ENCODE results near the gene PTPN7.

Gene PTPN7

DNA sequence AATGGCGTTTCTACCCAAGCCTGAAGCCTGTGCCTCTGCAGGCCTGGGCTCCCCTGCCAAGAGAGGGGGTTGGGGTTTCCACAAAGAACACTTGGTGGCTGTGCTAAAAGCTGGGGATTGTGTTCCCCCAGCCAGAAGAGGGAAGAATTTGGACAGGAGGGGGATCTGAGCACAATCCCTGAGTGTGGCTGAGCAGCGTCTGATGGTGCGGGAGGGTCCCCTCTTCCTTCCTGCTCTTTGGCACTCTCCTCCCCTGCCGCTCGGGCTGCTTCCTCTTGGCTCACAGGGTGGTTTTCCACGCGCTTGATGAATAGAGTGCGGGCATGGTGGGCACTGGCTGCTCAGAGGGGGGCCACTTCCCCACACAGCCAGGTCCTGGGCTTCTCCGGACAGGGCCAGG is 34.0 kb downstream of the PTPN7 start:
- Histone ChIP-seq H3K4me1 (no peaks in the 10 kb centered on the region; the same call in 1 of the 2 replicates), H3K27me3 (no peaks in the 10 kb centered on the region), H3K36me3 (no peaks in the 10 kb centered on the region), H3K4me3 (ENCODE audit: low read depth, low read length) (no peak overlapping the region), H3K9me3 (no peaks in the 10 kb centered on the region)
- no peak for DNase-seq
- TF ChIP-seq, protein P1, sequence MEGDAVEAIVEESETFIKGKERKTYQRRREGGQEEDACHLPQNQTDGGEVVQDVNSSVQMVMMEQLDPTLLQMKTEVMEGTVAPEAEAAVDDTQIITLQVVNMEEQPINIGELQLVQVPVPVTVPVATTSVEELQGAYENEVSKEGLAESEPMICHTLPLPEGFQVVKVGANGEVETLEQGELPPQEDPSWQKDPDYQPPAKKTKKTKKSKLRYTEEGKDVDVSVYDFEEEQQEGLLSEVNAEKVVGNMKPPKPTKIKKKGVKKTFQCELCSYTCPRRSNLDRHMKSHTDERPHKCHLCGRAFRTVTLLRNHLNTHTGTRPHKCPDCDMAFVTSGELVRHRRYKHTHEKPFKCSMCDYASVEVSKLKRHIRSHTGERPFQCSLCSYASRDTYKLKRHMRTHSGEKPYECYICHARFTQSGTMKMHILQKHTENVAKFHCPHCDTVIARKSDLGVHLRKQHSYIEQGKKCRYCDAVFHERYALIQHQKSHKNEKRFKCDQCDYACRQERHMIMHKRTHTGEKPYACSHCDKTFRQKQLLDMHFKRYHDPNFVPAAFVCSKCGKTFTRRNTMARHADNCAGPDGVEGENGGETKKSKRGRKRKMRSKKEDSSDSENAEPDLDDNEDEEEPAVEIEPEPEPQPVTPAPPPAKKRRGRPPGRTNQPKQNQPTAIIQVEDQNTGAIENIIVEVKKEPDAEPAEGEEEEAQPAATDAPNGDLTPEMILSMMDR (IDR thresholded peaks at IDR 0.05; ENCODE audit: low read depth, low read length): no peak

DNA sequence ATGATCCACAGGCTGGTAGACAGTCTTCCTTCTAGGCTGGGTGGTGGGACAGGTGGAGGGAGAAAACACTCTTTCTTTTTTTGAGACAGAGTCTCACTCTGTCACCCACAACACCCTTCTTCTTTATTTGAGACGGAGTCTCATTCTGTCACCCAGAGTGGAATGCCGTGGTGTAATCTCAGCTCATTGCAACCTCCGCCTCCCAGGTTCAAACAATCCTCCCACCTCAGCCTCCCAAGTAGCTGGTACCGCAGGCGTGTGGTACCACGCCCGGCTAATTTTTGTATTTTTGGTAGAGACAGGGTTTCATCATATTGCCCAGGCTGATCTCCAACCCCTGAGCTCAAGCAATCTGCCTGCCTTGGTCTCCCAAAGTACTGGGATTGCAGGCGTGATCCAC is 34.8 kb downstream of the PTPN7 start:
- Histone ChIP-seq H3K9me3 (no peaks in the 10 kb centered on the region), H3K4me3 (ENCODE audit: low read depth, low read length) (no peak overlapping the region), H3K27me3 (no peaks in the 10 kb centered on the region), H3K4me1 (no peaks in the 10 kb centered on the region; the same call in 1 of the 2 replicates), H3K36me3 (no peaks in the 10 kb centered on the region)
- TF ChIP-seq, protein P1 (IDR thresholded peaks at IDR 0.05; ENCODE audit: low read depth, low read length): no peak
- DNase-seq: no peak

GRCh38 chr1:202124142-202124541 is 36.3 kb downstream of the PTPN7 start:
- Histone ChIP-seq H3K4me1 (no peaks in the 10 kb centered on the region; the same call in 1 of the 2 replicates), H3K36me3 (no peaks in the 10 kb centered on the region), H3K4me3 (ENCODE audit: low read depth, low read length) (no peak overlapping the region), H3K27me3 (no peaks in the 10 kb centered on the region), H3K9me3 (no peaks in the 10 kb centered on the region)
- TF ChIP-seq, protein P1 (IDR thresholded peaks at IDR 0.05; ENCODE audit: low read depth, low read length): no peak
- no peak for DNase-seq

- Histone ChIP-seq H3K4me3 (ENCODE audit: low read depth, low read length) (no peak overlapping the region), H3K9me3 (no peaks in the 10 kb centered on the region), H3K27me3 (no peaks in the 10 kb centered on the region), H3K36me3 (no peaks in the 10 kb centered on the region), H3K4me1 (no peaks in the 10 kb centered on the region; the same call in 1 of the 2 replicates)
- TF ChIP-seq, protein P1 (IDR thresholded peaks at IDR 0.05; ENCODE audit: low read depth, low read length): no peak
- no peak for DNase-seq
Observed at GRCh38 chr1:202123336-202123813, 37.0 kb downstream of the PTPN7 start.

- TF ChIP-seq, protein P1 (IDR thresholded peaks at IDR 0.05; ENCODE audit: low read depth, low read length): peak; percentile 56
- no peaks in the 10 kb centered on the region for H3K36me3 ChIP-seq
- no peaks in the 10 kb centered on the region for H3K27me3 ChIP-seq
- H3K4me3 ChIP-seq (ENCODE audit: low read depth, low read length): no peak within 1 kb of the TSS
- no peaks in the 10 kb centered on the region for H3K9me3 ChIP-seq
- DNase-seq: peak; percentile 80
- no peaks in the 10 kb centered on the region; the same call in 1 of the 2 replicates for H3K4me1 ChIP-seq
Observed at GRCh38 chr1:202122639-202123335, 37.6 kb downstream of the PTPN7 start, which contains the start of gene GPR37L1. Gene GPR37L1 (plus strand): TSS chr1:202122917. CDS start chr1:202122964, 47 bp downstream.

GRCh38 chr1:202121006-202121405 is 39.4 kb downstream of the PTPN7 start:
- Histone ChIP-seq H3K4me1 (no peaks in the 10 kb centered on the region; the same call in 1 of the 2 replicates), H3K9me3 (no peaks in the 10 kb centered on the region), H3K27me3 (no peaks in the 10 kb centered on the region), H3K36me3 (no peaks in the 10 kb centered on the region), H3K4me3 (ENCODE audit: low read depth, low read length) (no peak overlapping the region)
- no peak for DNase-seq
- TF ChIP-seq, protein P1 (IDR thresholded peaks at IDR 0.05; ENCODE audit: low read depth, low read length): no peak

Data from BE2C (cell line).